Esophagus muscularis mucosa (tissue), 4 donors: ENCODE measurements around the gene MIB1. TPM values are rescaled to one million over a fixed set of nuclear protein-coding genes. Genes with fewer than 3 reads are reported as not detected.

Experiments used
- DNase-seq: peaks from one replicate; pipeline ENCODE4 v3.0.0-alpha.2; 2017; ENCODE audit errors: extremely low spot score
- H3K27ac ChIP-seq, 4 donors: fragments of 200-600 bp; sonication (generic); replicated peaks in 1 of 4; 1 replicate in 3 of 4; 2 replicates in 1 of 4; pipeline ENCODE4 v1.5.1; 2016 to 2019; ENCODE audit warnings: mild to moderate bottlenecking in 1 of 4
- H3K27me3 ChIP-seq, 4 donors: fragments of 200-600 bp; sonication (generic); one replicate each; pipeline versions ENCODE4 v1.5.1 to v1.6.0; 2016 to 2019
- H3K36me3 ChIP-seq, 4 donors: fragments of 200-600 bp; sonication (generic); one replicate each; pipeline ENCODE4 v1.5.1; 2016 to 2019
- H3K4me1 ChIP-seq, 4 donors: fragments of 200-600 bp; sonication (generic); one replicate each; pipeline ENCODE4 v1.5.1; 2016 to 2019
- H3K4me3 ChIP-seq, 4 donors: fragments of 200-600 bp; sonication (generic); 1 replicate in 2 of 4; 2 replicates in 2 of 4; pipeline ENCODE4 v1.5.1; 2016 to 2019; ENCODE audit warnings: mild to moderate bottlenecking in 4 of 4, moderate library complexity in 1 of 4
- H3K9me3 ChIP-seq, 4 donors: fragments of 200-600 bp; sonication (generic); 1 replicate in 3 of 4; 2 replicates in 1 of 4; pipeline ENCODE4 v1.5.1; 2016 to 2019
- EP300 ChIP-seq: sonication (generic); formaldehyde crosslinking; IDR thresholded peaks from one replicate; pipeline ENCODE4 v1.6.1; 2017; ENCODE audit warnings: antibody characterized with exemption
- POLR2A ChIP-seq: fragments of 450-650 bp; IDR thresholded peaks from one replicate; pipeline ENCODE4 v1.6.1; 2017; ENCODE audit warnings: antibody characterized with exemption, moderate library complexity, mild to moderate bottlenecking, low read depth
- POLR2AphosphoS5 ChIP-seq, 2 donors: sonication (generic); formaldehyde crosslinking; IDR thresholded peaks; one replicate each; pipeline ENCODE4 v1.6.1; 2017; ENCODE audit warnings: antibody characterized with exemption in 2 of 2
- WGBS: methylation state at CpG from one replicate; pipeline ENCODE4 v1.1.5; 2018; 5-methylcytosine and 5-hydroxymethylcytosine counted together
- intact Hi-C: fragments of 100-400 bp; cut with DNase I; formaldehyde crosslinking; loops from one replicate; pipeline ENCODE4 v1.15.1; 2023
- total RNA-seq, 4 donors: library from RNA; depleted of rRNA; stranded (reverse); fragments of >200 nt; gene quantifications; one replicate each; pipeline versions ENCODE4 v1.1.0 to v1.2.1, GENCODE V29; 2016
- TF ChIP-seq, protein P1 (sequence below), 3 experiments: fragments of 200-600 bp in 2 of 3; fragments of 450-650 bp in 1 of 3; sonication (generic) in 2 of 3; IDR thresholded peaks; one replicate each; pipeline ENCODE4 v1.5.1; 2017 to 2019; ENCODE audit warnings: antibody characterized with exemption in 3 of 3, mild to moderate bottlenecking in 2 of 3, moderate library complexity in 1 of 3

Gene MIB1
- total RNA-seq, 4 donors from 2014 or later: 36.0 to 55.3 (median 40.8) TPM

DNA sequence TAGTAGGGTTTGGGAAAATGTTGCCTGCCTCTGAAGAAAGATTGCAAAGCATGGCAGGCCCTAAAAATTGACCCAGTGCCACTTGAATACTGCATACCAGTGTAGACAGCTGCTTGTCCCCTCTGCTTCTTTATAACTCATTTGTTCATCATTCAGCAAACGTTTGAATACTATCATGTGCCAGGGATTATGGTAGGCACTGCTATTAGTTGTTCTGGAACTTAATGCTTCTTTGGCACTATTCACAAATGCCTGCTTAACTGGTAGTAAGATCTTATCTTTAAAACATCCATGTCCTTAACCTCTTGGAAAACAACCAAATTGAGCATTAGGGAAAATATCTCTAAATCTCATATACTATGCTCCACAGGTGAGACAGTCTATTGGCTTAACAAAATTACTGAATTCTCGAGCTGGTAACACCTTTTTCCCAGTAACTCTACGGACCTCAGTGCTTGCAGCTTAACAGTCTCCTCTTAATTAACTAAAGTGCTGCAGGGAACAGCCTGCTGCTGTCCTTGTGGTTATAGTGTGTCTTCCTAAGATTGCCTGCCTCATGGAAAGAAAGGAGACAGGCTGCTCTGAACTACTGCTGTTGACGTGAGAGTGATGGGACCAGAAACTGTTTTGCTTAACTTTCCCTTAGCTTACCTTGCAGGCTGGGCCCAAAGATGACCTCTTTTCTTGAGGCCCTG is 93.2 kb downstream of the MIB1 start:
- no peak for DNase-seq
- Histone ChIP-seq H3K4me1 (peaks cover 7 to 27% (median 23%) of the 10 kb centered on the region in 4 donors), H3K36me3 (peaks cover 0 to 8% (median 4%) of the 10 kb centered on the region in 4 donors), H3K27ac (no peak overlapping the region), H3K4me3 (no peak overlapping the region), H3K9me3 (no peaks in the 10 kb centered on the region), H3K27me3 (no peaks in the 10 kb centered on the region)
- TF ChIP-seq EP300 (no peak), POLR2A (no peak)
- intact Hi-C loops: loop anchor here (10.0 kb wide), 2 partner anchors 129 to 219 kb away; partner anchors contain the start of genes ABHD3 and SNRPD1
- 87% methylated on average over 4 of the region's 4 CpGs for WGBS

DNA sequence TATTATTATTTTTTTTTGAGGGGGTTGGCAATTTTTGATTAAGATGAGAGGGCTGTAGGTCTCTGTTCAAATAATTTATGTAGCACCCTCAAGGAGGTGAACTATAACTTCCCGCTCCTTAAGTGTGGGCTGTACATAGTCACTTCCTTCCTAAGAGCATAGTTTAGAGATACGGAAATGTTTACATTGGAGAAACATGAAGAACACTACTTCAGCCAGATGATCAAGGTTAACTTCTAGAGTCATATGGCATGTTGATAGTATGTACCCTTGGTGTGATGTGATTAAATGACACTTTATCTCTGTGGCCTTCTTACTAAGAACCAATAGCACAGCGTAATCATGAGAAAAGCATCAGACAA is 93.7 kb downstream of the MIB1 start:
- DNase-seq: no peak
- no peaks in the 10 kb centered on the region for H3K9me3 ChIP-seq
- H3K4me1 ChIP-seq: peaks cover 7 to 22% (median 18%) of the 10 kb centered on the region in 4 donors
- no peaks in the 10 kb centered on the region for H3K27me3 ChIP-seq
- TF ChIP-seq POLR2A (no peak), POLR2AphosphoS5 (IDR thresholded peaks at IDR 0.05) (no peak), EP300 (no peak)
- TF ChIP-seq, protein P1, sequence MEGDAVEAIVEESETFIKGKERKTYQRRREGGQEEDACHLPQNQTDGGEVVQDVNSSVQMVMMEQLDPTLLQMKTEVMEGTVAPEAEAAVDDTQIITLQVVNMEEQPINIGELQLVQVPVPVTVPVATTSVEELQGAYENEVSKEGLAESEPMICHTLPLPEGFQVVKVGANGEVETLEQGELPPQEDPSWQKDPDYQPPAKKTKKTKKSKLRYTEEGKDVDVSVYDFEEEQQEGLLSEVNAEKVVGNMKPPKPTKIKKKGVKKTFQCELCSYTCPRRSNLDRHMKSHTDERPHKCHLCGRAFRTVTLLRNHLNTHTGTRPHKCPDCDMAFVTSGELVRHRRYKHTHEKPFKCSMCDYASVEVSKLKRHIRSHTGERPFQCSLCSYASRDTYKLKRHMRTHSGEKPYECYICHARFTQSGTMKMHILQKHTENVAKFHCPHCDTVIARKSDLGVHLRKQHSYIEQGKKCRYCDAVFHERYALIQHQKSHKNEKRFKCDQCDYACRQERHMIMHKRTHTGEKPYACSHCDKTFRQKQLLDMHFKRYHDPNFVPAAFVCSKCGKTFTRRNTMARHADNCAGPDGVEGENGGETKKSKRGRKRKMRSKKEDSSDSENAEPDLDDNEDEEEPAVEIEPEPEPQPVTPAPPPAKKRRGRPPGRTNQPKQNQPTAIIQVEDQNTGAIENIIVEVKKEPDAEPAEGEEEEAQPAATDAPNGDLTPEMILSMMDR (IDR thresholded peaks at IDR 0.05): no peak
- H3K4me3 ChIP-seq: no peak overlapping the region
- peaks cover 0 to 10% (median 9%) of the 10 kb centered on the region in 4 donors for H3K36me3 ChIP-seq
- 91% methylated on average over 3 of the region's 3 CpGs for WGBS
- H3K27ac ChIP-seq: no peak overlapping the region
- intact Hi-C loops: loop anchor here (10.0 kb wide), 2 partner anchors 129 to 219 kb away; partner anchors contain the start of genes ABHD3 and SNRPD1

DNA sequence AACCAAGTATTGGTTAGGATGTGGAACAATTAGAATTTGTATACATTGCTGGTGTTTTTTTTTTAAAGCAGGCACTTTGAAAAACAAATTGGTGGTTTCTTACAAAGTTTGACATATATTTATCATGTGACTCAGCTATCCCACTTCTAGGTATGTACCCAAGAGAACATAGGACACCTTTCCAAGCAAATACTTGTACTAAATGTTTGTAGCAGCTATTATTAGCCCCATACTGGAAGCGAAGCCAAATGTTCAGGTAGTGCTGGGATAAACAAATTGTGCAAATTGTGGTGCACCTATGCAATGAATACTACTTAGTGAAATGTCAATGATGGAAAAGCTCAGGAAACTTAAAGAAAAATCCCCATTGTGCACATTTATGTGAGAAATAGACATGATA is 101.0 kb downstream of the MIB1 start:
- Histone ChIP-seq H3K27me3 (no peaks in the 10 kb centered on the region), H3K36me3 (peaks cover 26 to 66% (median 41%) of the 10 kb centered on the region in 4 donors), H3K4me1 (no peaks in the 10 kb centered on the region), H3K4me3 (no peak overlapping the region), H3K27ac (no peak overlapping the region), H3K9me3 (no peaks in the 10 kb centered on the region)
- WGBS: 95% methylated on average over 1 of the region's 1 CpG
- DNase-seq: no peak
- intact Hi-C loops: no loop called here
- TF ChIP-seq EP300 (no peak), POLR2A (no peak), POLR2AphosphoS5 (IDR thresholded peaks at IDR 0.05) (no peak)
- TF ChIP-seq, protein P1 (IDR thresholded peaks at IDR 0.05): no peak

DNA sequence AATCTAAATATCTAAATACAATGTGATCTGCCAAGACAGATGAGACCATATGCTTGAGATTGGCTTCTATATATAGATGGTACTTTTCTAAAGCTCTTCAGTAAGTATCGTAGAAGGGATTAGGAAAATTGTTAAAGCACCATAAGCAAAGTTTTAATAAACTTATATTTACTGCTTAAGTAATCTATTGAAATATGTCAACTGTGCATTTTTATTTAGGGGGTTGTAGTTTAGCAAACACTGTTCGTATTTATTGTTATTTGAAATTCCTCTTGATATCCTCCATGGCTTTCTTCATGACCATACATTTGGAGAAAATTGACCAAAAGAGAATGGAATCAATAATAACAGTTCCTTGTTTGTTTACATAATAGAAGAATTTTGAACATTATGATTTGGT is 102.7 kb downstream of the MIB1 start:
- Histone ChIP-seq H3K27ac (no peak overlapping the region), H3K4me3 (no peak overlapping the region), H3K36me3 (peaks cover 36 to 84% (median 54%) of the 10 kb centered on the region in 4 donors), H3K9me3 (no peaks in the 10 kb centered on the region), H3K27me3 (no peaks in the 10 kb centered on the region), H3K4me1 (no peaks in the 10 kb centered on the region)
- DNase-seq: no peak
- 93% methylated on average over 2 of the region's 2 CpGs for WGBS
- intact Hi-C loops: no loop called here
- no peak for TF ChIP-seq EP300
- TF ChIP-seq, protein P1 (IDR thresholded peaks at IDR 0.05): no peak
- no peak for TF ChIP-seq POLR2AphosphoS5 (IDR thresholded peaks at IDR 0.05)
- no peak for TF ChIP-seq POLR2A

DNA sequence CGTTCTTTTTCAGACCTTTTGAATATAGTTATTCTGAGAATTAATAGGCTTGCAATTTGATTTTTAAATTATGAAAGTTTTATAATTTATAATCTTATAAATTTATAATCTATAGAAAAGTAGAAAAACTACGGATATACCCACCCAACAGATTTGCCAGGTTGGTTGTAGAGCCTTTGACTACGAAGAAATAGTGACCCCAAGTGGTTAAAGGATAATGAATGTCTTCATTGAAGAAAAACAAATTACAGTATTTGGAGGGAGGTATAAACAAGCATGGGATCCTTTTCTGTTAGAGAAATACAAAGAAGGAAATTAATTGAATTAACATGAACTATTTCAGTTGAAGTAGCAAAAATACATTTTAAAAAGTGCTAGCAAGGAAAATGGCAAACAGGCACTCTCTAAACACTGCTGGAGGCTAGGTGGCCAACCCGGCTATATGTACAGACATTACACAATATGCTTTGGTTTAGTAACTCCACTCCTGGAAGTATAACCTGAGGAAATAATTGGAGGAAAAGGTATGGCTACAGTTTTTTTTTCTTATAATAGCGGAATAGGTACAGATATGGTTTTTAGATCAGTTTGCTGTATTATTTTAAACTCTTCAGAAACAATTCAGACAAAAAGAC is 110.9 kb downstream of the MIB1 start:
- Histone ChIP-seq H3K9me3 (no peaks in the 10 kb centered on the region), H3K4me3 (no peak overlapping the region), H3K27ac (no peak overlapping the region), H3K4me1 (no peaks in the 10 kb centered on the region), H3K27me3 (no peaks in the 10 kb centered on the region), H3K36me3 (peaks cover 16 to 43% (median 26%) of the 10 kb centered on the region in 4 donors)
- no peak for TF ChIP-seq EP300
- TF ChIP-seq, protein P1 (IDR thresholded peaks at IDR 0.05): peak; percentile 48 to 51 (median 48)
- no peak for DNase-seq
- 64% methylated on average over 5 of the region's 5 CpGs for WGBS
- intact Hi-C loops: no loop called here
